GM23338 (cell line): Measurements from ENCODE around the gene DNAH6. TPM values are rescaled to one million over a fixed set of nuclear protein-coding genes. Genes with fewer than 3 reads are reported as not detected.

ENCODE experiments used
- ATAC-seq: fragments of 200-7000 bp; cut with Tn5 transposase; 3 replicates; pipeline ENCODE4 v1.9.1; 2020
- DNase-seq: peaks from one replicate; pipeline ENCODE4 v3.0.0-alpha.2; 2015; ENCODE audit warnings: low spot score
- H2AFZ ChIP-seq: fragments of 200-600 bp; sonication (generic); 2 replicates; pipeline ENCODE4 v1.8.0; 2016; ENCODE audit warnings: antibody characterized with exemption, mild to moderate bottlenecking, moderate library complexity
- H3F3A ChIP-seq: fragments of 200-600 bp; sonication (generic); replicated peaks from 2 replicates; pipeline ENCODE4 v1.8.0; 2017; ENCODE audit warnings: antibody characterized with exemption, mixed run types, low read depth
- H3K27ac ChIP-seq: fragments of 200-600 bp; sonication (generic); 2 replicates; pipeline ENCODE4 v1.6.1; 2016; ENCODE audit warnings: low read depth
- H3K27me3 ChIP-seq: fragments of 200-600 bp; sonication (generic); 2 replicates; pipeline ENCODE4 v1.8.0; 2016; ENCODE audit warnings: mild to moderate bottlenecking, mixed run types, moderate library complexity; ENCODE audit not compliant: insufficient read depth
- H3K36me3 ChIP-seq: fragments of 200-600 bp; sonication (generic); 2 replicates; pipeline ENCODE4 v1.8.0; 2016; ENCODE audit warnings: mild to moderate bottlenecking; ENCODE audit not compliant: insufficient read depth
- H3K4me1 ChIP-seq: fragments of 200-600 bp; sonication (generic); 2 replicates; pipeline ENCODE4 v1.8.0; 2016; ENCODE audit warnings: mild to moderate bottlenecking, moderate library complexity; ENCODE audit not compliant: insufficient read depth
- H3K4me2 ChIP-seq: fragments of 200-600 bp; sonication (generic); 2 replicates; pipeline ENCODE4 v1.7.1; 2017; ENCODE audit warnings: mixed run types
- H3K4me3 ChIP-seq: fragments of 200-600 bp; sonication (generic); 2 replicates; pipeline ENCODE4 v1.6.1; 2016; ENCODE audit warnings: mixed run types
- H3K79me2 ChIP-seq: fragments of 200-600 bp; sonication (generic); replicated peaks from 2 replicates; pipeline ENCODE4 v1.8.0; 2017; ENCODE audit warnings: mild to moderate bottlenecking; ENCODE audit not compliant: insufficient read depth
- H3K9me2 ChIP-seq: fragments of 200-600 bp; sonication (generic); 2 replicates; pipeline ENCODE4 v1.8.0; 2017; ENCODE audit not compliant: insufficient read depth
- H4K20me1 ChIP-seq: fragments of 200-600 bp; sonication (generic); replicated peaks from 2 replicates; pipeline ENCODE4 v1.8.0; 2017; ENCODE audit warnings: mild to moderate bottlenecking; ENCODE audit not compliant: insufficient read depth
- H3K27ac Mint-ChIP-seq: 2 replicates; pipeline ENCODE4 v1.8.0; 2020; ENCODE audit warnings: inconsistent platforms, mild to moderate bottlenecking, moderate library complexity, mixed read lengths
- H3K27me3 Mint-ChIP-seq: 3 replicates; pipeline ENCODE4 v1.8.0; 2022; ENCODE audit warnings: low read depth, mild to moderate bottlenecking, moderate library complexity, mixed read lengths, inconsistent platforms; ENCODE audit not compliant: insufficient read depth, poor library complexity
- H3K36me3 Mint-ChIP-seq: 3 replicates; pipeline ENCODE4 v1.8.0; 2021; ENCODE audit warnings: low read depth, mild to moderate bottlenecking, inconsistent platforms, moderate library complexity, mixed read lengths
- H3K4me1 Mint-ChIP-seq: 3 replicates; pipeline ENCODE4 v1.8.0; 2020; ENCODE audit warnings: mild to moderate bottlenecking, inconsistent platforms, mixed read lengths
- H3K4me3 Mint-ChIP-seq: 3 replicates; pipeline ENCODE4 v1.8.0; 2021; ENCODE audit warnings: moderate library complexity, mild to moderate bottlenecking, inconsistent platforms, mixed read lengths
- H3K9me3 Mint-ChIP-seq: 3 replicates; pipeline ENCODE4 v1.8.0; 2020; ENCODE audit warnings: moderate library complexity, mild to moderate bottlenecking, inconsistent platforms, mixed read lengths
- CREB1 ChIP-seq: fragments of 250-450 bp; sonication (Bioruptor Pico); IDR thresholded peaks from 2 replicates; pipeline ENCODE4 v1.5.0; 2020; ENCODE audit warnings: low read depth, mild to moderate bottlenecking, moderate library complexity
- CTCF ChIP-seq, 2 experiments: fragments of 200-600 bp in 1 of 2; sonication (generic) in 1 of 2; conservative IDR thresholded peaks; 2 replicates each; pipeline versions ENCODE4 v1.5.1 to v1.6.1; 2016 to 2017; ENCODE audit warnings: antibody characterized with exemption in 2 of 2, low read depth in 2 of 2, mild to moderate bottlenecking in 2 of 2, moderate library complexity in 1 of 2
- ETS1 ChIP-seq: IDR thresholded peaks from 2 replicates; pipeline ENCODE4 v1.6.1; 2016; ENCODE audit warnings: antibody characterized with exemption
- EZH2 ChIP-seq: fragments of 200-600 bp; sonication (generic); IDR thresholded peaks from one replicate; pipeline ENCODE4 v1.8.0; 2017; ENCODE audit warnings: antibody characterized with exemption, mild to moderate bottlenecking, low read depth; ENCODE audit not compliant: unreplicated experiment
- JUNB ChIP-seq: IDR thresholded peaks from one replicate; pipeline ENCODE4 v1.6.1; 2016; ENCODE audit warnings: antibody characterized with exemption; ENCODE audit not compliant: unreplicated experiment
- NANOG ChIP-seq: IDR thresholded peaks from 2 replicates; pipeline ENCODE4 v1.6.1; 2016; ENCODE audit warnings: antibody characterized with exemption, borderline replicate concordance
- POLR2AphosphoS5 ChIP-seq: IDR thresholded peaks from 2 replicates; pipeline ENCODE4 v1.6.1; 2016; ENCODE audit warnings: antibody characterized with exemption, low read depth
- STAT1 ChIP-seq: IDR thresholded peaks from one replicate; pipeline ENCODE4 v1.6.1; 2016; ENCODE audit warnings: antibody characterized with exemption; ENCODE audit not compliant: unreplicated experiment
- ZNF114 ChIP-seq: fragments of 250-450 bp; sonication (Bioruptor Pico); IDR thresholded peaks from 2 replicates; pipeline ENCODE4 v1.5.0; 2020; ENCODE audit warnings: mild to moderate bottlenecking, moderate library complexity
- ZNF331 ChIP-seq: fragments of 250-450 bp; sonication (Bioruptor Pico); IDR thresholded peaks from 2 replicates; pipeline ENCODE4 v1.5.0; 2020; ENCODE audit warnings: low read depth, mild to moderate bottlenecking, moderate library complexity
- polyA plus RNA-seq: library from polyadenylated mRNA; unstranded; fragments of >200 nt; fragmentation: Nextera tagmentation; extraction: Ambion mirVana; gene quantifications from 2 replicates; pipeline ENCODE4 v1.2.1, GENCODE V29; 2016
- total RNA-seq: library from RNA; depleted of rRNA; stranded (reverse); fragments of >200 nt; shearing (Covaris generic); gene quantifications from 2 replicates; pipeline ENCODE4 v1.2.3, GENCODE V29; 2014
- TF ChIP-seq, protein P1 (sequence below): IDR thresholded peaks from one replicate; pipeline ENCODE4 v1.6.1; 2018; ENCODE audit warnings: antibody characterized with exemption; ENCODE audit not compliant: unreplicated experiment
- TF ChIP-seq, protein P2 (sequence below): fragments of 250-450 bp; sonication (Bioruptor Pico); IDR thresholded peaks from 2 replicates; pipeline ENCODE4 v1.5.0; 2020; ENCODE audit warnings: mild to moderate bottlenecking, moderate library complexity

The DNAH6 gene
- total and polyA plus RNA-seq, 2 experiments from 2014 or later: 0.27 to 0.31 TPM

- TF ChIP-seq CREB1 (CRISPR knock-in tag) (no peak), STAT1 (no peak), JUNB (no peak)
These were observed 285.5 kb downstream of the DNAH6 start (continued) for GRCh38 chr2:84801811-84802210.

- H3F3A ChIP-seq: no peaks in the 10 kb centered on the region
- no peaks in the 10 kb centered on the region for H3K79me2 ChIP-seq
- DNase-seq (no peak), ATAC-seq (no peak)
- H4K20me1 ChIP-seq: no peaks in the 10 kb centered on the region
- H3K36me3 Mint-ChIP-seq: no peaks in the 10 kb centered on the region
- H3K9me2 ChIP-seq: peaks cover 6% of the 10 kb centered on the region; the same call in 1 of the 2 replicates
- no peak overlapping the region for H3K4me3 Mint-ChIP-seq
- H3K27ac Mint-ChIP-seq: no peak overlapping the region
- H3K9me3 Mint-ChIP-seq: peaks cover 5% of the 10 kb centered on the region; the same call in 1 of the 3 replicates
- H3K27ac ChIP-seq: no peak overlapping the region
- no peak overlapping the region for H3K4me3 ChIP-seq
- H3K27me3 Mint-ChIP-seq: no peaks in the 10 kb centered on the region
- H3K27me3 ChIP-seq: no peaks in the 10 kb centered on the region; the same call in 1 of the 2 replicates
- H3K4me1 ChIP-seq: no peaks in the 10 kb centered on the region
- H2AFZ ChIP-seq: no peak overlapping the region
- peaks cover 1% of the 10 kb centered on the region; the same call in 2 of the 3 replicates for H3K4me1 Mint-ChIP-seq
- no peak overlapping the region for H3K4me2 ChIP-seq
- no peaks in the 10 kb centered on the region for H3K36me3 ChIP-seq
- TF ChIP-seq EZH2: no peak
- TF ChIP-seq, protein P1, sequence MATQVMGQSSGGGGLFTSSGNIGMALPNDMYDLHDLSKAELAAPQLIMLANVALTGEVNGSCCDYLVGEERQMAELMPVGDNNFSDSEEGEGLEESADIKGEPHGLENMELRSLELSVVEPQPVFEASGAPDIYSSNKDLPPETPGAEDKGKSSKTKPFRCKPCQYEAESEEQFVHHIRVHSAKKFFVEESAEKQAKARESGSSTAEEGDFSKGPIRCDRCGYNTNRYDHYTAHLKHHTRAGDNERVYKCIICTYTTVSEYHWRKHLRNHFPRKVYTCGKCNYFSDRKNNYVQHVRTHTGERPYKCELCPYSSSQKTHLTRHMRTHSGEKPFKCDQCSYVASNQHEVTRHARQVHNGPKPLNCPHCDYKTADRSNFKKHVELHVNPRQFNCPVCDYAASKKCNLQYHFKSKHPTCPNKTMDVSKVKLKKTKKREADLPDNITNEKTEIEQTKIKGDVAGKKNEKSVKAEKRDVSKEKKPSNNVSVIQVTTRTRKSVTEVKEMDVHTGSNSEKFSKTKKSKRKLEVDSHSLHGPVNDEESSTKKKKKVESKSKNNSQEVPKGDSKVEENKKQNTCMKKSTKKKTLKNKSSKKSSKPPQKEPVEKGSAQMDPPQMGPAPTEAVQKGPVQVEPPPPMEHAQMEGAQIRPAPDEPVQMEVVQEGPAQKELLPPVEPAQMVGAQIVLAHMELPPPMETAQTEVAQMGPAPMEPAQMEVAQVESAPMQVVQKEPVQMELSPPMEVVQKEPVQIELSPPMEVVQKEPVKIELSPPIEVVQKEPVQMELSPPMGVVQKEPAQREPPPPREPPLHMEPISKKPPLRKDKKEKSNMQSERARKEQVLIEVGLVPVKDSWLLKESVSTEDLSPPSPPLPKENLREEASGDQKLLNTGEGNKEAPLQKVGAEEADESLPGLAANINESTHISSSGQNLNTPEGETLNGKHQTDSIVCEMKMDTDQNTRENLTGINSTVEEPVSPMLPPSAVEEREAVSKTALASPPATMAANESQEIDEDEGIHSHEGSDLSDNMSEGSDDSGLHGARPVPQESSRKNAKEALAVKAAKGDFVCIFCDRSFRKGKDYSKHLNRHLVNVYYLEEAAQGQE: no peak
- TF ChIP-seq STAT1: no peak
- TF ChIP-seq ZNF331: no peak
- TF ChIP-seq, protein P2, sequence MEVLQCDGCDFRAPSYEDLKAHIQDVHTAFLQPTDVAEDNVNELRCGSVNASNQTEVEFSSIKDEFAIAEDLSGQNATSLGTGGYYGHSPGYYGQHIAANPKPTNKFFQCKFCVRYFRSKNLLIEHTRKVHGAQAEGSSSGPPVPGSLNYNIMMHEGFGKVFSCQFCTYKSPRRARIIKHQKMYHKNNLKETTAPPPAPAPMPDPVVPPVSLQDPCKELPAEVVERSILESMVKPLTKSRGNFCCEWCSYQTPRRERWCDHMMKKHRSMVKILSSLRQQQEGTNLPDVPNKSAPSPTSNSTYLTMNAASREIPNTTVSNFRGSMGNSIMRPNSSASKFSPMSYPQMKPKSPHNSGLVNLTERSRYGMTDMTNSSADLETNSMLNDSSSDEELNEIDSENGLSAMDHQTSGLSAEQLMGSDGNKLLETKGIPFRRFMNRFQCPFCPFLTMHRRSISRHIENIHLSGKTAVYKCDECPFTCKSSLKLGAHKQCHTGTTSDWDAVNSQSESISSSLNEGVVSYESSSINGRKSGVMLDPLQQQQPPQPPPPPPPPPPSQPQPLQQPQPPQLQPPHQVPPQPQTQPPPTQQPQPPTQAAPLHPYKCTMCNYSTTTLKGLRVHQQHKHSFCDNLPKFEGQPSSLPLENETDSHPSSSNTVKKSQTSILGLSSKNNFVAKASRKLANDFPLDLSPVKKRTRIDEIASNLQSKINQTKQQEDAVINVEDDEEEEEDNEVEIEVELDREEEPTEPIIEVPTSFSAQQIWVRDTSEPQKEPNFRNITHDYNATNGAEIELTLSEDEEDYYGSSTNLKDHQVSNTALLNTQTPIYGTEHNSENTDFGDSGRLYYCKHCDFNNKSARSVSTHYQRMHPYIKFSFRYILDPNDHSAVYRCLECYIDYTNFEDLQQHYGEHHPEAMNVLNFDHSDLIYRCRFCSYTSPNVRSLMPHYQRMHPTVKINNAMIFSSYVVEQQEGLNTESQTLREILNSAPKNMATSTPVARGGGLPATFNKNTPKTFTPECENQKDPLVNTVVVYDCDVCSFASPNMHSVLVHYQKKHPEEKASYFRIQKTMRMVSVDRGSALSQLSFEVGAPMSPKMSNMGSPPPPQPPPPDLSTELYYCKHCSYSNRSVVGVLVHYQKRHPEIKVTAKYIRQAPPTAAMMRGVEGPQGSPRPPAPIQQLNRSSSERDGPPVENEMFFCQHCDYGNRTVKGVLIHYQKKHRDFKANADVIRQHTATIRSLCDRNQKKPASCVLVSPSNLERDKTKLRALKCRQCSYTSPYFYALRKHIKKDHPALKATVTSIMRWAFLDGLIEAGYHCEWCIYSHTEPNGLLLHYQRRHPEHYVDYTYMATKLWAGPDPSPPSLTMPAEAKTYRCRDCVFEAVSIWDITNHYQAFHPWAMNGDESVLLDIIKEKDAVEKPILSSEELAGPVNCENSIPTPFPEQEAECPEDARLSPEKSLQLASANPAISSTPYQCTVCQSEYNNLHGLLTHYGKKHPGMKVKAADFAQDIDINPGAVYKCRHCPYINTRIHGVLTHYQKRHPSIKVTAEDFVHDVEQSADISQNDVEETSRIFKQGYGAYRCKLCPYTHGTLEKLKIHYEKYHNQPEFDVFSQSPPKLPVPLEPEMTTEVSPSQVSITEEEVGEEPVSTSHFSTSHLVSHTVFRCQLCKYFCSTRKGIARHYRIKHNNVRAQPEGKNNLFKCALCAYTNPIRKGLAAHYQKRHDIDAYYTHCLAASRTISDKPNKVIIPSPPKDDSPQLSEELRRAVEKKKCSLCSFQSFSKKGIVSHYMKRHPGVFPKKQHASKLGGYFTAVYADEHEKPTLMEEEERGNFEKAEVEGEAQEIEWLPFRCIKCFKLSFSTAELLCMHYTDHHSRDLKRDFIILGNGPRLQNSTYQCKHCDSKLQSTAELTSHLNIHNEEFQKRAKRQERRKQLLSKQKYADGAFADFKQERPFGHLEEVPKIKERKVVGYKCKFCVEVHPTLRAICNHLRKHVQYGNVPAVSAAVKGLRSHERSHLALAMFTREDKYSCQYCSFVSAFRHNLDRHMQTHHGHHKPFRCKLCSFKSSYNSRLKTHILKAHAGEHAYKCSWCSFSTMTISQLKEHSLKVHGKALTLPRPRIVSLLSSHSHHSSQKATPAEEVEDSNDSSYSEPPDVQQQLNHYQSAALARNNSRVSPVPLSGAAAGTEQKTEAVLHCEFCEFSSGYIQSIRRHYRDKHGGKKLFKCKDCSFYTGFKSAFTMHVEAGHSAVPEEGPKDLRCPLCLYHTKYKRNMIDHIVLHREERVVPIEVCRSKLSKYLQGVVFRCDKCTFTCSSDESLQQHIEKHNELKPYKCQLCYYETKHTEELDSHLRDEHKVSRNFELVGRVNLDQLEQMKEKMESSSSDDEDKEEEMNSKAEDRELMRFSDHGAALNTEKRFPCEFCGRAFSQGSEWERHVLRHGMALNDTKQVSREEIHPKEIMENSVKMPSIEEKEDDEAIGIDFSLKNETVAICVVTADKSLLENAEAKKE (CRISPR knock-in tag): no peak
- no peak for TF ChIP-seq POLR2AphosphoS5
- TF ChIP-seq CTCF (conservative IDR thresholded peaks at IDR 0.05; ENCODE audit: low read depth in 2 of 2): no peak
- TF ChIP-seq NANOG: no peak
- TF ChIP-seq ETS1: no peak
- no peak for TF ChIP-seq JUNB
- no peak for TF ChIP-seq ZNF114 (CRISPR knock-in tag)
- no peak for TF ChIP-seq CREB1 (CRISPR knock-in tag)
These were observed 289.1 kb downstream of the DNAH6 start for GRCh38 chr2:84805250-84805958.
